Measurements from ENCODE around the gene PYGL. TPM values are rescaled to one million over a fixed set of nuclear protein-coding genes. Genes with fewer than 3 reads are reported as not detected.

PYGL gene
- total RNA-seq, 4 donors from 2014 or later = 18.5 to 39.7 (median 27.4) TPM

DNA sequence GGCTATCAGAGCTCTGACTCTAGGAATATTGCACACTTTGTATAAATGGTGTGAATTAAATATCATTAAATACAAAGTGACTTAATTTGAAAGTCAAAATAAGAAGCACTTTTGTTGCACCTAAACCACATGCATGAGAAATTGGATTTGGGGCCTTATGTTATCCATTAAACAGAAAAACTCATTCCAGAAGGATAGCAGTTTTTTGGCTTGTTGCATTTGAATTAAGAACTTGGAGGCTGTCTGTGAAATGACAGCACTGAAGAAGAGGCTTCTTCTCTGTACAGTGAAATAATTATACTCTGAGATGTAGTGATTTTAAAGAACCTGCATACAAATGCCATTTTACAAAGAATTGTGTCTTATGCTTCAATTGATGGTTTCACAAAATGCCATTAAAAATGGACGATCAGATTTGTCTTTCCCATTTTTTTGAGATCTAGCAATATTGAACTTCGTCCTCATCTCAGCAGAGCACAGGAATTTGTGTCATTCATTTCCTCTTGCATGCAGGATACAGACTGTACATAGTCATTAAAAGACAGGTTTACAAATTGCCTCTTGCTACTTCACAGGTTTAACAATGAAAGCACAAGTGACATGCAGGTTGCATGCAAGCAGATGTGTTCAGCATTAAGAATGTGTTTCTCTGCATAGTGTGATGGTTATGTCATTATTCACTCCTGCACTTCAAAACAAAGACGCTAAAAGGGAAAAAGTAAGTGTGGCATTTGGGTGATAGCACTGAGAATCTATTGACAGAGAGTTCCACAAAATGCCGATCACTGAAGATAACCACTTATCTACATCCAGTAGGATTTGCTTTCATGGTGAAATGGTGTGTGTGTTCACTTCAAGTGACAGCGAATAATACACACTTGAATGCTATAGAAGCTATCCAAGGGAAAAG lies 35.9 kb upstream of the PYGL start:
- H3K9me3 ChIP-seq = no peaks in the 10 kb centered on the region
- no peaks in the 10 kb centered on the region for H3K36me3 ChIP-seq
- 59 to 69% methylated on average over 4 to 5 of the region's 5 CpGs for WGBS, 2 donors (ENCODE audit: low coverage in 1 of 2)
- no peak for ATAC-seq
- H3K27ac ChIP-seq = no peak overlapping the region
- H3K4me1 ChIP-seq = no peaks in the 10 kb centered on the region
- no peaks in the 10 kb centered on the region for H3K27me3 ChIP-seq
- no peak overlapping the region for H3K4me3 ChIP-seq
- no peak for TF ChIP-seq POLR2AphosphoS5 (IDR thresholded peaks at IDR 0.05)
- no peak for TF ChIP-seq POLR2A (IDR thresholded peaks at IDR 0.05)
- TF ChIP-seq EP300 (IDR thresholded peaks at IDR 0.05) = no peak
- no peak for TF ChIP-seq CTCF (IDR thresholded peaks at IDR 0.05)

GRCh38 chr14:50978888-50979287 lies 34.6 kb upstream of the PYGL start:
- Histone ChIP-seq H3K27ac (no peak overlapping the region), H3K4me1 (no peaks in the 10 kb centered on the region), H3K9me3 (no peaks in the 10 kb centered on the region), H3K4me3 (no peak overlapping the region), H3K36me3 (no peaks in the 10 kb centered on the region), H3K27me3 (no peaks in the 10 kb centered on the region)
- 86 to 92% methylated on average over 2 to 3 of the region's 4 CpGs for WGBS, 2 donors (ENCODE audit: low coverage in 1 of 2)
- no peak for ATAC-seq
- TF ChIP-seq POLR2AphosphoS5 (IDR thresholded peaks at IDR 0.05) (no peak), EP300 (IDR thresholded peaks at IDR 0.05) (no peak), CTCF (IDR thresholded peaks at IDR 0.05) (no peak)

DNA sequence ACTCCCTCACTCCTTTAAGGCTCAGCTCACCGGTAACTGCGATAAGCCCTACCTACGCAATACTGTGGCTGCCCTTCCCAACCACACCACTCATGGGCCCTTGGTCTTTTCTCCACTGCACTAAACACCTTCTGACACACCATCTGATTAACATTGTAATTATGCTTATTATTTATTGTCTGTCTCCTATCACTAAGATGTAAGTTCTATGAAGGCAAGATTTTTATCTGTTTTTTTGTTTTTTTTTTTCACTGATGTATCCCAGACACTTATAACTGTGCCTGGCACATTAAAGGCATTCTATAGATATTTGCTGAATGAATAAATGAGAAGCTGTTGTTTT lies 34.2 kb upstream of the PYGL start:
- H3K36me3 ChIP-seq = no peaks in the 10 kb centered on the region
- 92 to 95% methylated on average over 3 of the region's 3 CpGs for WGBS, 2 donors (ENCODE audit: low coverage in 1 of 2)
- no peak for ATAC-seq
- no peaks in the 10 kb centered on the region for H3K9me3 ChIP-seq
- H3K4me3 ChIP-seq = no peak overlapping the region
- no peak overlapping the region for H3K27ac ChIP-seq
- H3K4me1 ChIP-seq = no peaks in the 10 kb centered on the region
- no peaks in the 10 kb centered on the region for H3K27me3 ChIP-seq
- TF ChIP-seq EP300 (IDR thresholded peaks at IDR 0.05) (no peak), POLR2AphosphoS5 (IDR thresholded peaks at IDR 0.05) (no peak), POLR2A (IDR thresholded peaks at IDR 0.05) (no peak)

DNA sequence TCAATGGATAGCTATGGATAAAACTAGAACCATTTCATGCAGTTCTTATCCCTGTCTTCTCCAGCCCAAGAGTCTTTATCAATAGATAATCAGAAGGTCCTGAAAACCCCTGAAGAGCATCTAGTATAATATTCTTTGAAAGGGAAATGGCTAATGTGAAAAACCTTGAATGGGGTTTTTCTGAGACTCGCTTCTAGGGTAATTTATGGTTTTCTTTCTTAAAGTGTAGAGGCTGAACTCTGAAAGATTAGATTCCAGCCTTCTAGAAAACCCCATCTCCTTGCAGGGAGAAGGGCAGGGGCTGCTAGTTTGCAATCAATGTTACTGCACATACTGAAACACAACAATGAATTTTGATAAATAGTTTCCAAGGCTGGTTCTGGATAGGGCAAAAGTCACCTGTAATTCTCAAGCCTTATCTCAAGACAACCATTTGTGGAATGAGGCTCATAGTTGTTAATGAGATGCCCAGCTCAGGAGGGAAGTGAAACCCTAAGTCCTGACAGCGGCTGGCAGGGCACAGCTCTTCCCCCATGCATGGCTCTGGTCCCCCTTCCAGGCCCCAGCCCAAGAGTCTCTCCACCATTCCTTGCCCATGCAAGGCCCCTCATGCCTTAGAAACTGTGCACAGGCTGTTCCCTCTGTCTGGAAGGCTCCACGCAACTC lies 33.7 kb upstream of the PYGL start:
- no peak for ATAC-seq
- WGBS, 2 donors (ENCODE audit: low coverage in 1 of 2) = 96 to 100% methylated on average over 2 to 3 of the region's 3 CpGs

More for the DNA sequence above, 33.7 kb upstream of the PYGL start:
- TF ChIP-seq POLR2A (IDR thresholded peaks at IDR 0.05) (no peak), CTCF (IDR thresholded peaks at IDR 0.05) (no peak), POLR2AphosphoS5 (IDR thresholded peaks at IDR 0.05) (no peak), EP300 (IDR thresholded peaks at IDR 0.05) (no peak)
- no peaks in the 10 kb centered on the region for H3K4me1 ChIP-seq
- H3K27ac ChIP-seq = no peak overlapping the region
- H3K9me3 ChIP-seq = no peaks in the 10 kb centered on the region
- peaks cover 2% of the 10 kb centered on the region for H3K27me3 ChIP-seq
- H3K36me3 ChIP-seq = no peaks in the 10 kb centered on the region
- no peak overlapping the region for H3K4me3 ChIP-seq

Data from gastroesophageal sphincter (tissue), 4 donors.